ENCODE results near the gene COL1A2. TPM values are rescaled to one million over a fixed set of nuclear protein-coding genes. Genes with fewer than 3 reads are reported as not detected.

Gene COL1A2
- total RNA-seq, 1 donor: 11,912 TPM

GRCh38 chr7:94403546-94403945 lies 8.9 kb downstream of the COL1A2 start:
- TF ChIP-seq CTCF (IDR thresholded peaks at IDR 0.05; ENCODE audit: extremely low read depth, low read depth, low read length): no peak
- Histone ChIP-seq H4K20me1 (ENCODE audit: insufficient read depth, low read length) (peaks cover 56% of the 10 kb centered on the region), H3K79me2 (ENCODE audit: insufficient read depth, low read length) (peaks cover 80% of the 10 kb centered on the region), H3K36me3 (ENCODE audit: insufficient read depth, low read length) (peaks cover 99% of the 10 kb centered on the region), H2AFZ (ENCODE audit: low read length) (no peak overlapping the region), H3K4me2 (ENCODE audit: insufficient read depth, low read length) (no peak overlapping the region), H3K9me3 (ENCODE audit: low read depth, low read length) (no peaks in the 10 kb centered on the region), H3K27me3 (ENCODE audit: insufficient read depth, low read length) (no peaks in the 10 kb centered on the region), H3K4me3 (ENCODE audit: insufficient read depth, low read length) (no peak overlapping the region), H3K4me1 (ENCODE audit: insufficient read depth, low read length) (peaks cover 85% of the 10 kb centered on the region), H3K27ac (ENCODE audit: low read depth, low read length) (peak overlapping the region; percentile 44)
- peak; percentile 80 for DNase-seq (ENCODE audit: insufficient read length, low spot score, missing footprints)

- H3K4me3 ChIP-seq (ENCODE audit: insufficient read depth, low read length): no peak overlapping the region
- H3K9me3 ChIP-seq (ENCODE audit: low read depth, low read length): no peaks in the 10 kb centered on the region
- no peak for DNase-seq (ENCODE audit: insufficient read length, low spot score, missing footprints)
- H3K36me3 ChIP-seq (ENCODE audit: insufficient read depth, low read length): peaks cover 99% of the 10 kb centered on the region
- peak overlapping the region; percentile 44 for H3K27ac ChIP-seq (ENCODE audit: low read depth, low read length)
- H3K27me3 ChIP-seq (ENCODE audit: insufficient read depth, low read length): no peaks in the 10 kb centered on the region
- H3K4me2 ChIP-seq (ENCODE audit: insufficient read depth, low read length): no peak overlapping the region
- H3K4me1 ChIP-seq (ENCODE audit: insufficient read depth, low read length): peaks cover 87% of the 10 kb centered on the region
- TF ChIP-seq CTCF (IDR thresholded peaks at IDR 0.05; ENCODE audit: extremely low read depth, low read depth, low read length): no peak
- H3K79me2 ChIP-seq (ENCODE audit: insufficient read depth, low read length): peaks cover 66% of the 10 kb centered on the region
- H4K20me1 ChIP-seq (ENCODE audit: insufficient read depth, low read length): peaks cover 55% of the 10 kb centered on the region
- H2AFZ ChIP-seq (ENCODE audit: low read length): no peak overlapping the region
Observed at GRCh38 chr7:94405506-94405905, 10.8 kb downstream of the COL1A2 start.

GRCh38 chr7:94406696-94407095 lies 12.0 kb downstream of the COL1A2 start:
- no peak for TF ChIP-seq CTCF (IDR thresholded peaks at IDR 0.05; ENCODE audit: extremely low read depth, low read depth, low read length)
- H3K27ac ChIP-seq (ENCODE audit: low read depth, low read length): peak overlapping the region; percentile 40
- H3K4me1 ChIP-seq (ENCODE audit: insufficient read depth, low read length): peaks cover 88% of the 10 kb centered on the region
- H3K4me2 ChIP-seq (ENCODE audit: insufficient read depth, low read length): peak overlapping the region; percentile 11
- H2AFZ ChIP-seq (ENCODE audit: low read length): no peak overlapping the region
- H3K27me3 ChIP-seq (ENCODE audit: insufficient read depth, low read length): no peaks in the 10 kb centered on the region
- peaks cover 53% of the 10 kb centered on the region for H4K20me1 ChIP-seq (ENCODE audit: insufficient read depth, low read length)
- peaks cover 56% of the 10 kb centered on the region for H3K79me2 ChIP-seq (ENCODE audit: insufficient read depth, low read length)
- H3K36me3 ChIP-seq (ENCODE audit: insufficient read depth, low read length): peaks cover 100% of the 10 kb centered on the region
- no peaks in the 10 kb centered on the region for H3K9me3 ChIP-seq (ENCODE audit: low read depth, low read length)
- no peak for DNase-seq (ENCODE audit: insufficient read length, low spot score, missing footprints)
- H3K4me3 ChIP-seq (ENCODE audit: insufficient read depth, low read length): no peak overlapping the region

- no peaks in the 10 kb centered on the region for H3K27me3 ChIP-seq (ENCODE audit: insufficient read depth, low read length)
- peaks cover 97% of the 10 kb centered on the region for H3K4me1 ChIP-seq (ENCODE audit: insufficient read depth, low read length)
- H3K9me3 ChIP-seq (ENCODE audit: low read depth, low read length): no peaks in the 10 kb centered on the region
- peak overlapping the region; percentile 47 for H3K27ac ChIP-seq (ENCODE audit: low read depth, low read length)
- peaks cover 52% of the 10 kb centered on the region for H4K20me1 ChIP-seq (ENCODE audit: insufficient read depth, low read length)
- no peak overlapping the region for H3K4me3 ChIP-seq (ENCODE audit: insufficient read depth, low read length)
- peak overlapping the region; percentile 4 for H3K4me2 ChIP-seq (ENCODE audit: insufficient read depth, low read length)
- TF ChIP-seq CTCF (IDR thresholded peaks at IDR 0.05; ENCODE audit: extremely low read depth, low read depth, low read length): no peak
- H3K79me2 ChIP-seq (ENCODE audit: insufficient read depth, low read length): peaks cover 40% of the 10 kb centered on the region
- H3K36me3 ChIP-seq (ENCODE audit: insufficient read depth, low read length): peaks cover 100% of the 10 kb centered on the region
- H2AFZ ChIP-seq (ENCODE audit: low read length): no peak overlapping the region
- DNase-seq (ENCODE audit: insufficient read length, low spot score, missing footprints): no peak
Observed at GRCh38 chr7:94409200-94409948, 14.7 kb downstream of the COL1A2 start.
